Stimulated activated CD8-positive, alpha-beta memory T cell treated with anti-CD3 and anti-CD28 coated beads, Interleukin-2, amount 100 ng/mL, for 1 hour (primary cell): Measurements from ENCODE around the gene C19orf33.
"Not testable (repeated sequence)": the region's sequence is repeated elsewhere in the genome, so short reads cannot be mapped to it uniquely, and the experiment has no call there.

ENCODE experiments used
- DNase-seq, 2 donors: peaks; one replicate each; pipeline ENCODE4 v3.0.0-alpha.2; 2020; ENCODE audit warnings: low read depth in 2 of 2

Gene C19orf33

GRCh38 chr19:38339011-38339410, 35.0 kb downstream of the C19orf33 start:
- DNase-seq: not testable (repeated sequence)

GRCh38 chr19:38340927-38341326, 36.9 kb downstream of the C19orf33 start:
- DNase-seq: no peak

- no peak for DNase-seq
Measured at GRCh38 chr19:38346837-38347236, 42.8 kb downstream of the C19orf33 start.

GRCh38 chr19:38350883-38351282, 46.8 kb downstream of the C19orf33 start:
- no peak for DNase-seq

GRCh38 chr19:38351865-38352395, 47.9 kb downstream of the C19orf33 start:
- no peak for DNase-seq

- DNase-seq: no peak
Measured at GRCh38 chr19:38352611-38353010, 48.6 kb downstream of the C19orf33 start.
